CD4-positive, alpha-beta T cell treated with Interleukin-6 at 100 ng/mL for 8 hours (primary cell): ENCODE measurements around the gene TPP2.

Source experiments
- DNase-seq: peaks from one replicate; pipeline ENCODE4 v3.0.0-alpha.2; 2020; ENCODE audit warnings: mixed read lengths, low spot score

TPP2 gene

GRCh38 chr13:102657630-102658029 lies 60.8 kb downstream of the TPP2 start:
- DNase-seq = no peak

- no peak for DNase-seq
These were observed 61.9 kb downstream of the TPP2 start for GRCh38 chr13:102658660-102659059.

- no peak for DNase-seq
These were observed 62.5 kb downstream of the TPP2 start for GRCh38 chr13:102659168-102659713.

GRCh38 chr13:102667023-102667422 lies 70.2 kb downstream of the TPP2 start:
- DNase-seq = no peak

GRCh38 chr13:102667911-102668310 lies 71.1 kb downstream of the TPP2 start:
- no peak for DNase-seq

- DNase-seq = no peak
These were observed 73.3 kb downstream of the TPP2 start for GRCh38 chr13:102670130-102670529.

GRCh38 chr13:102675115-102675514 lies 78.3 kb downstream of the TPP2 start:
- no peak for DNase-seq

GRCh38 chr13:102677122-102677521 lies 80.3 kb downstream of the TPP2 start:
- DNase-seq = no peak

- no peak for DNase-seq
These were observed 81.7 kb downstream of the TPP2 start for GRCh38 chr13:102678339-102679107.

- no peak for DNase-seq
These were observed 82.8 kb downstream of the TPP2 start for GRCh38 chr13:102679449-102680132.

GRCh38 chr13:102680133-102680717 lies 83.4 kb downstream of the TPP2 start:
- DNase-seq = no peak

- DNase-seq = peak; percentile 21
These were observed 84.3 kb downstream of the TPP2 start for GRCh38 chr13:102680842-102681740.

GRCh38 chr13:102682211-102682610 lies 85.4 kb downstream of the TPP2 start:
- no peak for DNase-seq

GRCh38 chr13:102682727-102683126 lies 85.9 kb downstream of the TPP2 start:
- DNase-seq = no peak

- DNase-seq = no peak
These were observed 86.9 kb downstream of the TPP2 start for GRCh38 chr13:102683637-102684036.

- DNase-seq = no peak
These were observed 89.2 kb downstream of the TPP2 start for GRCh38 chr13:102686024-102686423.

- DNase-seq = no peak
These were observed 90.7 kb downstream of the TPP2 start for GRCh38 chr13:102687520-102687919.

GRCh38 chr13:102688306-102688973 lies 91.7 kb downstream of the TPP2 start:
- no peak for DNase-seq

- DNase-seq = no peak
These were observed 94.1 kb downstream of the TPP2 start for GRCh38 chr13:102690883-102691282.

GRCh38 chr13:102692491-102692826 lies 95.7 kb downstream of the TPP2 start:
- DNase-seq = no peak

GRCh38 chr13:102693250-102693649 lies 96.5 kb downstream of the TPP2 start:
- DNase-seq = no peak
